Measurements from ENCODE around the gene PKNOX1.
"Not testable (repeated sequence)": the region's sequence is repeated elsewhere in the genome, so short reads cannot be mapped to it uniquely, and the experiment has no call there.

The PKNOX1 gene

DNA sequence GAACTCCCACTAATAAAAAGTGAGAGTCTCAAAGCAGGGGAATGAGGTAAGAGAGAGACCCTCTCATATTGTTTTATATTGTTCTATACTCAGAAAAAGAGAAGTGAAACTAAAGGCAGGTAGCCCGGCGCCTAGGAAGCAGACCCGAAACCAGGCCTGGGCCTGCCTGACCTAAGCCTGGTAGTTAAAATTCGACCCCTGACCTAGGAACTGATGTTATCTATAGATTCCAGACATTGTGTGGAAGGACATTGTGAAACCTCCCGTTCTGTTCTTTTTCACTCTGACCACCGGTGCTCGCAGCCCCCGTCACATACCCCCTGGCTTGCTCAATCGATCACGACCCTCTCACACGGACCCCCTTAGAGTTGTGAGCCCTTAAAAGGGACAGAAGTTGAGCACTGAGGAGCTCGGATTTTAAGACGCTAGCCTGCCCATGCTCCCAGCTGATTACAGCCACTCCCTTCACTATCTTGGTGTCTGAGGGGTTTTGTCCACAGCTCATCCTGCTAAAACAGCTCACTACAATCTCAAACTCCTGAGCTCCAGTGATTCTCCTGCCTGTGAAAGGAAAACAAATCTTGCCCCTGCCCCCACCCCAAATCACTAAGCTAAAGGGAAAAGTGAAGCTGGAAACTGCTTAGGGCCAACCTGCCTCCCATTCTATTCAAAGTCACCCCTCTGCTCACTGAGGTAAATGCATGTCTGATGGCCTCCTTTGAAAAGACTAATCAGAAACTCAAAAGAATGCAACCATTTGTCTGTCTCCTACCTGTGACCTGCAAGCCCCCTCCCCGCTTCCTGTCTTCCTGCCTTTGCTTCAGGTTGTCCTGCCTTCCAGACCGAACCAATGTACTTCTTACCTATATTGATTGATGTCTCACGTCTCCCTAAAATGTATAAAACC lies 37.1 kb upstream of the PKNOX1 start:
- peak overlapping the region; percentile 49 for H3K27ac ChIP-seq (ENCODE audit: low read length)
- H3K4me3 ChIP-seq (ENCODE audit: low read length), result peak overlapping the region; percentile 3
- H3K36me3 ChIP-seq (ENCODE audit: control insufficient read depth, low read depth, low read length), result not testable (repeated sequence)

DNA sequence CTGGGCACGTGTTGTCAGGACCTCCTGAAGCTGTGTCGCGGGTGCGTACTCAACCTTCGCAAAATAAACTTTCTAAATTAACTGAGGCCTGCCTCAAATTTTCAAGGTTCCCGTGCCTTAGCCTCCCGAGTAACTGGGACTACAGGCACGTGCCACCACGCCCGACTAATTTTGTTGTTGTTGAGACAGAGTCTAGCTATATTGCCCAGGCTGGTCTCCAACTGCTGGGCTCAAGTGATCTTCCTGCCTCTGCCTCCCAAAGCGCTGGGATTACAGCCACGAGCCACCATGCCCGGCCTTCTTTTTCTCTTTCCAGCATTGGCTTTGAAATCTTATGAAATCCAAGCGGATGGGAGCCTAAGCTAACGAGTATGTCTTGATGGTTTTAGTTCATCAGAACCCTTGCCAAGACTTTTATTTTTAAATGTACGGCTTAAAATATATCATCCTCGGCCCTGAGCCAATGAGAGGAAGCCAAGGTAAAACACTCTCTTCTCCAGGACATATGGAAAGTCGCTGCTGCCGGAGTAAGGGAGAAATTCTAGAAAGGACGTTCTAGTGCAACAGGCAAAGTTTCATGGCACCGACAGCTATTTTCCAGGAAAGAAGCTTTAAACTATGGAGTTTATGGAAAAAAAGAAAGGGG lies 36.3 kb upstream of the PKNOX1 start:
- Histone ChIP-seq H3K4me1 (ENCODE audit: control insufficient read depth, low read depth, low read length) (peaks cover 15% of the 10 kb centered on the region), H3K27ac (ENCODE audit: low read length) (peak overlapping the region; percentile 3), H3K9ac (ENCODE audit: low read length) (no peak overlapping the region), H3K9me3 (ENCODE audit: control insufficient read depth, low read depth, low read length) (no peaks in the 10 kb centered on the region), H3K4me3 (ENCODE audit: low read length) (no peak overlapping the region), H3K36me3 (ENCODE audit: control insufficient read depth, low read depth, low read length) (no peaks in the 10 kb centered on the region), H3K27me3 (ENCODE audit: control insufficient read depth, insufficient read depth, low read length) (no peaks in the 10 kb centered on the region)

More for the DNA sequence above, 37.1 kb upstream of the PKNOX1 start:
- not testable (repeated sequence) for H3K9me3 ChIP-seq (ENCODE audit: control insufficient read depth, low read depth, low read length); H3K27me3 ChIP-seq (ENCODE audit: control insufficient read depth, insufficient read depth, low read length)
- H3K9ac ChIP-seq (ENCODE audit: low read length), result peak overlapping the region; percentile 27
- peaks cover 15% of the 10 kb centered on the region for H3K4me1 ChIP-seq (ENCODE audit: control insufficient read depth, low read depth, low read length)

GRCh38 chr21:42938606-42938995 lies 35.8 kb upstream of the PKNOX1 start:
- not testable (repeated sequence) for H3K27ac ChIP-seq (ENCODE audit: low read length)

GRCh38 chr21:42939582-42940413 lies 34.6 kb upstream of the PKNOX1 start:
- Histone ChIP-seq H3K9me3 (ENCODE audit: control insufficient read depth, low read depth, low read length) (no peaks in the 10 kb centered on the region), H3K4me1 (ENCODE audit: control insufficient read depth, low read depth, low read length) (peaks cover 15% of the 10 kb centered on the region), H3K27me3 (ENCODE audit: control insufficient read depth, insufficient read depth, low read length) (no peaks in the 10 kb centered on the region), H3K4me3 (ENCODE audit: low read length) (no peak overlapping the region), H3K9ac (ENCODE audit: low read length) (no peak overlapping the region), H3K36me3 (ENCODE audit: control insufficient read depth, low read depth, low read length) (no peaks in the 10 kb centered on the region), H3K27ac (ENCODE audit: low read length) (no peak overlapping the region)

More at GRCh38 chr21:42938606-42938995, 35.8 kb upstream of the PKNOX1 start:
- not testable (repeated sequence) for H3K27me3 ChIP-seq (ENCODE audit: control insufficient read depth, insufficient read depth, low read length); H3K4me3 ChIP-seq (ENCODE audit: low read length); H3K9me3 ChIP-seq (ENCODE audit: control insufficient read depth, low read depth, low read length); H3K36me3 ChIP-seq (ENCODE audit: control insufficient read depth, low read depth, low read length); H3K9ac ChIP-seq (ENCODE audit: low read length)
- peaks cover 15% of the 10 kb centered on the region for H3K4me1 ChIP-seq (ENCODE audit: control insufficient read depth, low read depth, low read length)

DNA sequence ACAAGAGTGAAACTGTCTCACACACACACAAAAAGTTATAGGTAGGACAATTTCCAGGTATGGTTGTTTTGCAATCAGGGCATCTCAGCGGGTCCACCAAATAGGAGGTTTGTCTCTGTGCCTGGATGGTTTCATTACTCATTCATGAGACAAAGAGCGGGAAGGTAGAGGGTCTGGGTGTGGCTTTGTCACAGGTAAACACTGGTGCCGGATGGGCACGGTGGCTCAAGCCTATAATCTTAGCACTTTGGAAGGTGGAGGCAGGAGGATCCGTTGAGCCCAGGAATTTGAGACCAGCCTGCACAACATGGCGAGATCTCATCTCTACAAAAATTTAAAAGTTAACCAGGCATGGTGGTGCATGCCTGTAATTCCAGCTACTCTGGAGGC lies 32.7 kb upstream of the PKNOX1 start:
- H3K27me3 ChIP-seq (ENCODE audit: control insufficient read depth, insufficient read depth, low read length), result no peaks in the 10 kb centered on the region
- no peaks in the 10 kb centered on the region for H3K9me3 ChIP-seq (ENCODE audit: control insufficient read depth, low read depth, low read length)
- H3K9ac ChIP-seq (ENCODE audit: low read length), result no peak overlapping the region
- peaks cover 8% of the 10 kb centered on the region for H3K4me1 ChIP-seq (ENCODE audit: control insufficient read depth, low read depth, low read length)
- no peak overlapping the region for H3K4me3 ChIP-seq (ENCODE audit: low read length)
- H3K27ac ChIP-seq (ENCODE audit: low read length), result no peak overlapping the region
- no peaks in the 10 kb centered on the region for H3K36me3 ChIP-seq (ENCODE audit: control insufficient read depth, low read depth, low read length)

GRCh38 chr21:42942244-42942643 lies 32.1 kb upstream of the PKNOX1 start:
- no peak overlapping the region for H3K27ac ChIP-seq (ENCODE audit: low read length)
- H3K36me3 ChIP-seq (ENCODE audit: control insufficient read depth, low read depth, low read length), result no peaks in the 10 kb centered on the region
- H3K4me3 ChIP-seq (ENCODE audit: low read length), result no peak overlapping the region
- H3K27me3 ChIP-seq (ENCODE audit: control insufficient read depth, insufficient read depth, low read length), result no peaks in the 10 kb centered on the region
- no peak overlapping the region for H3K9ac ChIP-seq (ENCODE audit: low read length)
- no peaks in the 10 kb centered on the region for H3K9me3 ChIP-seq (ENCODE audit: control insufficient read depth, low read depth, low read length)
- peaks cover 4% of the 10 kb centered on the region for H3K4me1 ChIP-seq (ENCODE audit: control insufficient read depth, low read depth, low read length)

DNA sequence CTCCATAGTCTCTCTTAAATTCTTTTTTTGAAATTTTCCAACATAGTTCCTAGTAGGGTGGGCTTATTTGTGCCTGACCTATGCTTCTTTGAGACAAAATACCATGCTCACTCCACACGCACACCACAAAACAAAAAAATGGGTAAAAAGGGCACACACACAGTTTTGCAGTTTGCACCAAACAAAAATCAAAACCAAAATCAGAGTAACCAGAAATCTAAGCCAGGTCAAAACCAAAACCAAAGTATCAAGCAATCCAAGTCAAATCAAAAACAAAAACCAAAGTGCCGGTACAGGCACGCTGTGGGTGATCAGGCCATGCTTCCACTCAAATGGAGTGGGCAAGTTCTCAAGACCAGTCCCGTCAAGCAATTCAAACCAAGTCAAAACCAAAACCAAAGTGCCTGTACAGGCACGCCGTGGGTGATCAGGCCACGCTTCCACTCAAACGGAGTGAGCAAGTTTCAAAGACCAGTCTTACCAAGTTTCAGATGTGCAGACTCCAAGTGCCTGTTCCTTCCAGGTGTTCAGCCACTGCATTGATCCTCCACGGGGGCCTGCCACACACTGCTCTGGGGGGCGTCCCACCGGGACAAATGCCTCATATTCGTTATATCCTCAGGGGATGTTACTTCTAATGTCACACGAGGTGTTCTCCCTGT lies 25.1 kb upstream of the PKNOX1 start:
- H3K36me3 ChIP-seq (ENCODE audit: control insufficient read depth, low read depth, low read length); H3K27ac ChIP-seq (ENCODE audit: low read length); H3K27me3 ChIP-seq (ENCODE audit: control insufficient read depth, insufficient read depth, low read length); H3K4me1 ChIP-seq (ENCODE audit: control insufficient read depth, low read depth, low read length); H3K9me3 ChIP-seq (ENCODE audit: control insufficient read depth, low read depth, low read length); H3K9ac ChIP-seq (ENCODE audit: low read length); H3K4me3 ChIP-seq (ENCODE audit: low read length): not testable (repeated sequence)

DNA sequence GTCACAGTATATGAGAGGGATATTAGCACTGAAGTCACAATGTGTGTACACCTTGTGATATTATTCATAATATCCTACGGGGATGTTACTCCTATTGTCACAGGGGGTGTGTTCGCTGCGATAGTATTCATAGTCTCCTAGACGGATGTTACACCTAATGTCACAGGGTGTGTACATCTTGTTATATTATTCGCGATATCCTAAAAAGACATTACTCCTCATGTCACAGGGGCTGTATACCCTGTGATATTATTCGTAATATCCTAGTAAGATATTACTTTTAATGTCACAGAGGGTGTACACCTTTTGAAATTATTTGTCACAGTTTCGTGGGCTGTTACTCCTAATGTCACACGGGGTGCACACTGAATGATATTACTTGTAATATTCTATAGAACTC lies 23.2 kb upstream of the PKNOX1 start:
- not testable (repeated sequence) for H3K27me3 ChIP-seq (ENCODE audit: control insufficient read depth, insufficient read depth, low read length); H3K9ac ChIP-seq (ENCODE audit: low read length); H3K9me3 ChIP-seq (ENCODE audit: control insufficient read depth, low read depth, low read length); H3K27ac ChIP-seq (ENCODE audit: low read length); H3K4me3 ChIP-seq (ENCODE audit: low read length); H3K4me1 ChIP-seq (ENCODE audit: control insufficient read depth, low read depth, low read length); H3K36me3 ChIP-seq (ENCODE audit: control insufficient read depth, low read depth, low read length)

DNA sequence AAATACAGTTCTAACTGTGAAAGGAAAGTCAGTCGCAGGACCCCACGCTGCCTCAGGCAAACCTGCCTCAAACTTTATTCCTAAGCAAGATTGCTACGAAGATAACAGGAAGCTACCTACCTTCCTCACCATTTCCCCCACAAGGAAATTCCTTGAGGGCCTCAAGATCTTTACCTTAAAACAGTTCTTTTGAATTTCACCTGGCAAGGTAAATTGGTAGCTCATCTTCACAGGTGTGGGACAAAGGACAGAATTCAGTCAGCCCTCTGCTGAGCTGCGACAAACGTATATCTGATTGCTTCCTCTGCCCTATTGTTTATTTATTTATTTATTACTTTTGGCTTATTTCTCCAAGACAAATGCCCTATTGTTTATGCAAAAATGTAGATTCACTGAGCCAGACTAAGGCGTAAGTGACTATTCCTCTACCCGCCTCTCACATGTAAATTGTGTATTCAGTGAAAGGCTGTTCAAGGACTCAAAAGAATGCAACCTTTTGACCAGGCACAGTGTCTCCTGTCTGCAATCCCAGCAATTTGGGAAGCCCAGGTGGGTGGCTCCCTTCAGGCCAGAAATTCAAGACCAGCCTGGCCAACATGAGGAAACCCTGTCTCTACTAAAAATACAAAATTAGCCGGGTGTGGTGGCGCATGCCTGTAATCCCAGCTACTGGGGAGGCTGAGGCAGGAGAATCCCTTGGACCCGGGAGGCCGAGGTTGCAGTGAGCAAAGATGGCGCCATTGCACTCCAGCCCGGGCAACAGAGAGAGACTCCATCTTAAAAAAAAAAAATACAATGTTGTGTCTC lies 17.3 kb upstream of the PKNOX1 start:
- peaks cover 19% of the 10 kb centered on the region for H3K4me1 ChIP-seq (ENCODE audit: control insufficient read depth, low read depth, low read length)
- H3K27me3 ChIP-seq (ENCODE audit: control insufficient read depth, insufficient read depth, low read length), result no peaks in the 10 kb centered on the region
- H3K4me3 ChIP-seq (ENCODE audit: low read length), result no peak overlapping the region
- H3K36me3 ChIP-seq (ENCODE audit: control insufficient read depth, low read depth, low read length), result no peaks in the 10 kb centered on the region
- peak overlapping the region; percentile 71 for H3K27ac ChIP-seq (ENCODE audit: low read length)
- H3K9ac ChIP-seq (ENCODE audit: low read length), result peak overlapping the region; percentile 35
- no peaks in the 10 kb centered on the region for H3K9me3 ChIP-seq (ENCODE audit: control insufficient read depth, low read depth, low read length)

GRCh38 chr21:42958122-42958521 lies 16.2 kb upstream of the PKNOX1 start:
- Histone ChIP-seq H3K9ac (ENCODE audit: low read length) (peak overlapping the region; percentile 35), H3K27ac (ENCODE audit: low read length) (peak overlapping the region; percentile 71), H3K4me1 (ENCODE audit: control insufficient read depth, low read depth, low read length) (peaks cover 19% of the 10 kb centered on the region)
- not testable (repeated sequence) for H3K4me3 ChIP-seq (ENCODE audit: low read length); H3K9me3 ChIP-seq (ENCODE audit: control insufficient read depth, low read depth, low read length); H3K27me3 ChIP-seq (ENCODE audit: control insufficient read depth, insufficient read depth, low read length); H3K36me3 ChIP-seq (ENCODE audit: control insufficient read depth, low read depth, low read length)
